ENCODE results near the gene SPATS2. TPM values are rescaled to one million over a fixed set of nuclear protein-coding genes. Genes with fewer than 3 reads are reported as not detected.

SPATS2 gene
- polyA plus RNA-seq, 1 of the 3 experiments (the other 2 are of a cell fraction): 72.9 TPM

GRCh38 chr12:49330631-49331379 lies 36.5 kb upstream of the SPATS2 start:
- peaks cover 2 to 19% of the 10 kb centered on the region in 2 experiments for H3K36me3 ChIP-seq (replicated peaks in 1 of 2; ENCODE audit: control insufficient read depth in 1 of 2, insufficient read depth in 2 of 2, low read length in 1 of 2)
- peaks cover 14% of the 10 kb centered on the region for H3F3A ChIP-seq (replicated peaks; ENCODE audit: insufficient read depth)
- no peaks in the 10 kb centered on the region for H3K4me1 ChIP-seq (ENCODE audit: control insufficient read depth in 1 of 2, insufficient read depth in 2 of 2, low read depth in 1 of 2, low read length in 1 of 2)
- ChIA-PET POLR2A (interaction anchor here (1.3 to 1.7 kb wide), 2 partner anchors 8 to 37 kb away, joined by 6 to 9 read pairs; partner anchors contain the start of gene TROAP), CTCF (interaction anchor here (0.8 to 15.9 kb wide), 25 partner anchors 8 to 324 kb away, joined by 3 to 658 read pairs (median 4); partner anchors contain the start of genes DNAJC22, PRPH, TROAP and TUBA1B)
- H3K27ac ChIP-seq (ENCODE audit: low read depth in 2 of 2, low read length in 1 of 2): no peak overlapping the region
- H3K4me3 ChIP-seq (ENCODE audit: low read depth in 2 of 2, low read length in 1 of 2): no peak overlapping the region
- no peak overlapping the region for H2AFZ ChIP-seq (ENCODE audit: low read depth)
- H4K20me1 ChIP-seq (ENCODE audit: insufficient read depth): no peaks in the 10 kb centered on the region
- WGBS (ENCODE audit: low lambda C conversion rate): 73% methylated on average over 12 of the region's 14 CpGs
- H3K9ac ChIP-seq: no peak overlapping the region
- H3K27me3 ChIP-seq (ENCODE audit: insufficient read depth): no peaks in the 10 kb centered on the region
- no peak overlapping the region for H3K4me2 ChIP-seq
- H3K79me2 ChIP-seq (ENCODE audit: insufficient read depth): no peaks in the 10 kb centered on the region
- TF ChIP-seq EP300 (IDR thresholded peaks at IDR 0.05; ENCODE audit: borderline replicate concordance in 1 of 2, low read depth in 1 of 2, low read length in 1 of 2) (no peak), CTCF (IDR thresholded peaks at IDR 0.05) (no peak), RXRA (IDR thresholded peaks at IDR 0.05; ENCODE audit: borderline replicate concordance, low read depth) (no peak), RCOR1 (IDR thresholded peaks at IDR 0.05; ENCODE audit: low read length) (no peak), MEF2A (IDR thresholded peaks at IDR 0.05; ENCODE audit: borderline replicate concordance, low read depth) (no peak), SIN3A (IDR thresholded peaks at IDR 0.05; ENCODE audit: borderline replicate concordance, low read depth, low read length) (no peak), PBX3 (IDR thresholded peaks at IDR 0.05) (no peak), GATA2 (CRISPR knock-in tag; IDR thresholded peaks at IDR 0.05) (no peak), FOXJ3 (CRISPR knock-in tag; IDR thresholded peaks at IDR 0.05) (no peak), NFIC (IDR thresholded peaks at IDR 0.05; ENCODE audit: borderline replicate concordance) (no peak), TEAD4 (IDR thresholded peaks at IDR 0.05; ENCODE audit: borderline replicate concordance, insufficient read depth) (no peak), MXI1 (IDR thresholded peaks at IDR 0.05; ENCODE audit: low read depth, low read length) (no peak), USF2 (IDR thresholded peaks at IDR 0.05; ENCODE audit: borderline replicate concordance, low read depth, low read length) (no peak), GABPA (IDR thresholded peaks at IDR 0.05; ENCODE audit: low read depth) (no peak)
- no peaks in the 10 kb centered on the region for H3K9me3 ChIP-seq
- DNase-seq: no peak
- H3K9me2 ChIP-seq: no peaks in the 10 kb centered on the region
